ENCODE data around the gene RBM27.

DNA sequence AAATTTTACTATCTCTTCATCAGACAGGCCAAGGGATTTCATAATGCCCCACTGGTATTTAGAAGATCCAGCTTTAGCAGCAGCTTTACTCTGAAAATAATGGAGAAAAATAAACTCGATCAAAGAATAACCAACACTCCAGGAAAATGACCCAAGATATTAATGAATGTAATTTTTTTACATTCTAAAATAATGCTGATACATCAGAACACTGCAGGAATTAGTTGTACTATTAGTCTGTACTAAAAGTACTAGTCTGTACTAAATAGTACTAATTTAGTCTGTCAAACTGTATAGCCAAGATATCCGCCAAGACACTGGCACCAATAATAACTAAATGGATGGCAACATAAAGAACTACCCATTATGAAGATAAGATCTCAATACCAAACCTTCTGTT is 39.0 kb upstream of the RBM27 start:
- TF ChIP-seq, protein P1, sequence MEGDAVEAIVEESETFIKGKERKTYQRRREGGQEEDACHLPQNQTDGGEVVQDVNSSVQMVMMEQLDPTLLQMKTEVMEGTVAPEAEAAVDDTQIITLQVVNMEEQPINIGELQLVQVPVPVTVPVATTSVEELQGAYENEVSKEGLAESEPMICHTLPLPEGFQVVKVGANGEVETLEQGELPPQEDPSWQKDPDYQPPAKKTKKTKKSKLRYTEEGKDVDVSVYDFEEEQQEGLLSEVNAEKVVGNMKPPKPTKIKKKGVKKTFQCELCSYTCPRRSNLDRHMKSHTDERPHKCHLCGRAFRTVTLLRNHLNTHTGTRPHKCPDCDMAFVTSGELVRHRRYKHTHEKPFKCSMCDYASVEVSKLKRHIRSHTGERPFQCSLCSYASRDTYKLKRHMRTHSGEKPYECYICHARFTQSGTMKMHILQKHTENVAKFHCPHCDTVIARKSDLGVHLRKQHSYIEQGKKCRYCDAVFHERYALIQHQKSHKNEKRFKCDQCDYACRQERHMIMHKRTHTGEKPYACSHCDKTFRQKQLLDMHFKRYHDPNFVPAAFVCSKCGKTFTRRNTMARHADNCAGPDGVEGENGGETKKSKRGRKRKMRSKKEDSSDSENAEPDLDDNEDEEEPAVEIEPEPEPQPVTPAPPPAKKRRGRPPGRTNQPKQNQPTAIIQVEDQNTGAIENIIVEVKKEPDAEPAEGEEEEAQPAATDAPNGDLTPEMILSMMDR (IDR thresholded peaks at IDR 0.05 in 4 of 5, conservative IDR thresholded peaks at IDR 0.05 in 1 of 5): no peak
- TF ChIP-seq POLR2A (IDR thresholded peaks at IDR 0.05): no peak

All from gastrocnemius medialis (tissue), 4 donors.